GM12875 (cell line): ENCODE measurements around the gene TMEM45A.

Source experiments
- H3K4me3 ChIP-seq: one replicate; pipeline ENCODE4 v1.5.1; 2011; ENCODE audit warnings: low read depth, low read length, control low read depth
- CTCF ChIP-seq: IDR thresholded peaks from 2 replicates; pipeline ENCODE4 v1.5.1; 2011; ENCODE audit warnings: low read depth, mild to moderate bottlenecking, control low read depth, inconsistent platforms, low read length, moderate library complexity, borderline replicate concordance; ENCODE audit not compliant: insufficient read depth

TMEM45A gene

DNA sequence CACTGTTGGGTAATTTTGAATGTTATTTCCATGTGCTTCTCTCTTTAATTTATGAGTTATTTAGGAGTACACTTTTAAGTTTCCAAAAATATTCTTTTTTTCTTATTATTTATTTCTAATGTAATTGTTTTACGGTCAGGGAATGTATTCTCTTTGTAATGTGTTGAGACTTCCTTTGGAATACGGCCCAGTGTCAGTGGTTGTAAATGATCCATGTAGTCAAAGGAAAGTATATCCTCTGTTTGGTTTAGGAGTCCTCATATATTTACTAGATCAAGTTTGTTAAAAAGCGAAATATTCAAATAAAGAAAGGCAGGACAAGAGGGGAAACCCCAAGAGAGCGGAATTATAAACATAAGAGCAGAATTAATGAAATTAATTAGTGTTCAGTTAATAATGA lies 68.0 kb downstream of the TMEM45A start:
- no peak overlapping the region for H3K4me3 ChIP-seq
- no peak for TF ChIP-seq CTCF

GRCh38 chr3:100561459-100562158 lies 69.2 kb downstream of the TMEM45A start:
- no peak overlapping the region for H3K4me3 ChIP-seq
- no peak for TF ChIP-seq CTCF

DNA sequence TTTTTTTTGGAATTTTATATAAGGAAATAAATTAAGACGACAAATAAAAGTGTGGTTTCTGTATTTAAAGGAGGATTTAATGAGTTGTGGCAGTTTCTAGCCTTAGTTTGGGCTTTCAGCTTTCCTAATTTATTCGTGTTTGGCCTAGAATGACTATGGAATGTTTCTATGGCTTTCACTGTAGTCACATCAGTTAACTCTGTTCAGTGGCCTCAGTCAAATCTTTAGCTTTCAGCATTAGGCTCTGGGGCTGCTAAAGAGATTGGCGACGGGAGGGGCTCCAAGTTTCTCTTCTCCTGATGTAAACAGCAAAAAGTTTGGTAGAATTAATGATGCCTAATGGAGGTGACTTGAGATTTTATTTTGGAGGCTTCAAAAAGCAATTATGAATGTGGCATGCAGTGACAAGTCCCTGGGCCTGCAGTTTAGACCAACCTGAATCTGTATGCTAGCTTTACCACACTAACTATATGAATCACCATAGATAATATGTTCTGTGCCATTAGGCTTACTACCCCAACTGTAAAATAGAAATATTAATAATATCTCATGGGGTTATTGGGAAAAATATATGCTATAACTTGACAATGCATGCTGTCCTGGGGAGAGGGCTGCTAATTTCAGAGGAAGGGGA lies 69.9 kb downstream of the TMEM45A start:
- H3K4me3 ChIP-seq = no peak overlapping the region
- no peak for TF ChIP-seq CTCF

DNA sequence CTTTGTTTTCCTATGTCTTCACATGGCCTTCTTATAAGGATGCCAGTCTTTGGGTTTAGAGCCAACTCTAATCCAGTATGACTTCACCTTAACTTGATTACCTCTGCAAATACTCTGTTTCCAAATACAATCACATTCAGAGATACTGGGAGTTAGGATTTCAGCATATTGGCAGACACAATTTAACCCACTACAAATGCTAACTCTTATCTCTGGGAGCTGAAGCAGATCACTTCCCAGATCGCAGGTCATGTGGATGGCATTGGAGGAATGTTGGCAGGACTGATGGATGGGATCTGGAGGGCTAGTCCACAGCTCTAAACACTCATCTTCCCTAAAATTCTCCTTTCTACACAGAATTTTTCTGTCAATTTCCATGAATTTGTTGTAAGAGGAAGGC lies 70.8 kb downstream of the TMEM45A start:
- TF ChIP-seq CTCF = no peak
- no peak overlapping the region for H3K4me3 ChIP-seq

- no peak for TF ChIP-seq CTCF
Measured at GRCh38 chr3:100563652-100564211, 71.3 kb downstream of the TMEM45A start.

GRCh38 chr3:100570811-100571210 lies 78.4 kb downstream of the TMEM45A start:
- no peak overlapping the region for H3K4me3 ChIP-seq
- no peak for TF ChIP-seq CTCF

More at GRCh38 chr3:100563652-100564211, 71.3 kb downstream of the TMEM45A start:
- H3K4me3 ChIP-seq = no peak overlapping the region

DNA sequence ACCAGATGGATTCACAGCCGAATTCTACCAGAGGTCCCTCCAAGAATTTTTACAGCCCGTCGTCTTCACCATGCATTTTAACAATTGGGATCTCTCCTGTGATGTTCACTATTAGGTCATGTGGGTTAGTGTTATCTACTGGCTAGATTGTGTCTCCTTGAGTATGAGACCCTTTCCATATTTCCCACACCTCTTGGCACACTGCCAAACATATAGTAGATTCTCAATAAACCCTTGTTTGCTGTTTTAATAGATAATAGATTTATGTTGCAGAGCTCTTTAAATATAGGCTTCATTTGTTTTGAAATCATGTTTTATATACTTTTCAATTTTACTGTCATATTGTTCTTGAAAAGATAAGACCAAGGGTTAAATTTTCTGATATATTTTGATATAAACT lies 82.1 kb downstream of the TMEM45A start:
- H3K4me3 ChIP-seq = no peak overlapping the region
- no peak for TF ChIP-seq CTCF
